SU-DHL-6 (cell line): ENCODE data around the gene KIAA1586.
"Not testable (repeated sequence)": the region's sequence is repeated elsewhere in the genome, so short reads cannot be mapped to it uniquely, and the experiment has no call there.

Experiments used
- H2AFZ ChIP-seq: fragments of 200-600 bp; sonication (generic); 2 replicates; pipeline ENCODE4 v1.6.1; 2014; ENCODE audit warnings: low read depth, mild to moderate bottlenecking, moderate library complexity, mixed read lengths, antibody characterized with exemption, low read length; ENCODE audit not compliant: severe bottlenecking
- H3F3A ChIP-seq: fragments of 200-600 bp; shearing (Covaris generic); 2 replicates; pipeline ENCODE4 v1.6.0; 2016; ENCODE audit warnings: antibody characterized with exemption, mild to moderate bottlenecking; ENCODE audit not compliant: insufficient read depth
- H3K27ac ChIP-seq: fragments of 200-600 bp; sonication (generic); 2 replicates; pipeline ENCODE4 v1.5.1; 2016; ENCODE audit warnings: low read depth, mild to moderate bottlenecking, low read length, moderate library complexity, mixed read lengths
- H3K27me3 ChIP-seq: fragments of 200-600 bp; sonication (generic), shearing (Covaris generic); 2 replicates; pipeline ENCODE4 v1.6.0; 2014; ENCODE audit warnings: mild to moderate bottlenecking, low read length
- H3K36me3 ChIP-seq: fragments of 200-600 bp; sonication (generic); 2 replicates; pipeline ENCODE4 v1.6.1; 2014; ENCODE audit warnings: mild to moderate bottlenecking, low read length, mixed read lengths
- H3K4me2 ChIP-seq: fragments of 300-600, 200-600 bp; shearing (Covaris generic), sonication (generic); 2 replicates; pipeline ENCODE4 v1.6.0; 2014; ENCODE audit warnings: low read length, low read depth, mild to moderate bottlenecking; ENCODE audit not compliant: poor library complexity, severe bottlenecking
- H3K4me3 ChIP-seq: fragments of 200-600 bp; sonication (generic); 2 replicates; pipeline ENCODE4 v1.5.1; 2014; ENCODE audit warnings: antibody characterized with exemption, low read length, mild to moderate bottlenecking, mixed read lengths; ENCODE audit not compliant: insufficient read depth, poor library complexity, severe bottlenecking
- H3K79me2 ChIP-seq: fragments of 200-600 bp; sonication (generic); 2 replicates; pipeline ENCODE4 v1.6.1; 2014; ENCODE audit warnings: mild to moderate bottlenecking, low read length, moderate library complexity; ENCODE audit not compliant: insufficient read depth
- H3K9ac ChIP-seq: fragments of 200-600 bp; sonication (generic); 2 replicates; pipeline ENCODE4 v1.7.0; 2014; ENCODE audit warnings: mild to moderate bottlenecking, low read length
- H3K9me2 ChIP-seq: fragments of 200-600 bp; sonication (generic); replicated peaks from 2 replicates; pipeline ENCODE4 v1.6.1; 2014; ENCODE audit warnings: low read length; ENCODE audit not compliant: insufficient read depth
- H3K9me3 ChIP-seq: fragments of 200-600 bp; sonication (generic); 2 replicates; pipeline ENCODE4 v1.6.1; 2014; ENCODE audit warnings: low read length, mixed read lengths; ENCODE audit not compliant: insufficient read depth
- H4K20me1 ChIP-seq: fragments of 200-600 bp; sonication (generic); 2 replicates; pipeline ENCODE4 v1.6.1; 2014; ENCODE audit warnings: low read depth, mild to moderate bottlenecking, antibody characterized with exemption, low read length, moderate library complexity, mixed read lengths
- CTCF ChIP-seq: fragments of 200-600 bp; sonication (generic); IDR thresholded peaks from one replicate; pipeline ENCODE4 v1.5.1; 2017; ENCODE audit warnings: antibody characterized with exemption, mild to moderate bottlenecking, low read length, moderate library complexity; ENCODE audit not compliant: insufficient read depth, poor library complexity, severe bottlenecking
- EZH2phosphoT487 ChIP-seq: fragments of 200-600 bp; sonication (generic), shearing (Covaris generic); conservative IDR thresholded peaks from 2 replicates; pipeline ENCODE4 v1.6.1; 2018; ENCODE audit warnings: mild to moderate bottlenecking, antibody characterized with exemption, low read length, moderate library complexity, mixed read lengths

The KIAA1586 gene

GRCh38 chr6:57004292-57004691 lies 42.2 kb upstream of the KIAA1586 start:
- H4K20me1 ChIP-seq = no peaks in the 10 kb centered on the region
- TF ChIP-seq CTCF (no peak), EZH2phosphoT487 (no peak)
- H3K4me2 ChIP-seq = no peak overlapping the region
- no peaks in the 10 kb centered on the region for H3K36me3 ChIP-seq
- H2AFZ ChIP-seq = no peak overlapping the region
- H3K27ac ChIP-seq = no peak overlapping the region
- no peak overlapping the region for H3K9ac ChIP-seq
- peaks cover 4% of the 10 kb centered on the region; the same call in 1 of the 2 replicates for H3K9me3 ChIP-seq
- no peaks in the 10 kb centered on the region for H3K27me3 ChIP-seq
- H3F3A ChIP-seq = no peaks in the 10 kb centered on the region
- no peaks in the 10 kb centered on the region for H3K79me2 ChIP-seq
- no peak overlapping the region for H3K4me3 ChIP-seq
- H3K9me2 ChIP-seq = no peaks in the 10 kb centered on the region

GRCh38 chr6:57006101-57006500 lies 40.4 kb upstream of the KIAA1586 start:
- Histone ChIP-seq H3K9me2 (no peaks in the 10 kb centered on the region), H2AFZ (no peak overlapping the region), H3K79me2 (no peaks in the 10 kb centered on the region), H3K9me3 (no peaks in the 10 kb centered on the region), H3K9ac (no peak overlapping the region), H3K4me3 (no peak overlapping the region), H3K4me2 (no peak overlapping the region), H3K27me3 (no peaks in the 10 kb centered on the region), H3K27ac (no peak overlapping the region), H4K20me1 (no peaks in the 10 kb centered on the region), H3K36me3 (no peaks in the 10 kb centered on the region), H3F3A (no peaks in the 10 kb centered on the region)
- no peak for TF ChIP-seq EZH2phosphoT487
- no peak for TF ChIP-seq CTCF

- not testable (repeated sequence) for H3K4me3 ChIP-seq, H3K4me2 ChIP-seq
Observed at GRCh38 chr6:57008069-57008468, 38.4 kb upstream of the KIAA1586 start.

GRCh38 chr6:57013521-57013926 lies 33.0 kb upstream of the KIAA1586 start:
- no peak overlapping the region for H3K4me2 ChIP-seq
- H3F3A ChIP-seq = no peaks in the 10 kb centered on the region
- H2AFZ ChIP-seq = no peak overlapping the region
- H3K4me3 ChIP-seq = no peak overlapping the region
- H4K20me1 ChIP-seq = no peaks in the 10 kb centered on the region
- H3K9me3 ChIP-seq = no peaks in the 10 kb centered on the region
- H3K36me3 ChIP-seq = no peaks in the 10 kb centered on the region
- H3K79me2 ChIP-seq = no peaks in the 10 kb centered on the region
- TF ChIP-seq CTCF = no peak
- TF ChIP-seq EZH2phosphoT487 = no peak
- H3K9ac ChIP-seq = no peak overlapping the region
- no peaks in the 10 kb centered on the region for H3K9me2 ChIP-seq
- H3K27ac ChIP-seq = no peak overlapping the region
- no peaks in the 10 kb centered on the region for H3K27me3 ChIP-seq

More at GRCh38 chr6:57008069-57008468, 38.4 kb upstream of the KIAA1586 start:
- not testable (repeated sequence) for H3K9me2 ChIP-seq, H3K27ac ChIP-seq, H3K9me3 ChIP-seq, H3K36me3 ChIP-seq, H3K79me2 ChIP-seq, H3K27me3 ChIP-seq, H3F3A ChIP-seq, H2AFZ ChIP-seq, H3K9ac ChIP-seq, H4K20me1 ChIP-seq
